NB4 (cell line): Measurements from ENCODE around the gene NPFF.

Experiments
- CTCF ChIP-seq: IDR thresholded peaks from one replicate; pipeline ENCODE4 v1.5.1; 2012; ENCODE audit warnings: low read depth, low read length
- MAX ChIP-seq: IDR thresholded peaks from 2 replicates; pipeline ENCODE4 v1.6.1; 2011; ENCODE audit warnings: low read depth, low read length
- POLR2A ChIP-seq: IDR thresholded peaks from 2 replicates; pipeline ENCODE4 v1.6.1; 2011; ENCODE audit warnings: mild to moderate bottlenecking; ENCODE audit not compliant: insufficient read length; ENCODE audit errors: extremely low read depth

- TF ChIP-seq CTCF (no peak), POLR2A (no peak), MAX (no peak)
Observed at GRCh38 chr12:53479331-53479730, 28.0 kb downstream of the NPFF start.
